Thymus (tissue), 11 donors: ENCODE results near the gene GGN. TPM values are rescaled to one million over a fixed set of nuclear protein-coding genes. Genes with fewer than 3 reads are reported as not detected.
A peak's percentile ranks its signal among the peaks of the same experiment; 100 is the strongest.

ENCODE experiments used
- DNase-seq, 9 donors: peaks; one replicate each; pipeline ENCODE4 v3.0.0-alpha.2; 2013; ENCODE audit warnings: low spot score in 9 of 9, low read depth in 6 of 9, missing footprints in 1 of 9
- H3K27ac ChIP-seq, 2 donors: one replicate each; pipeline ENCODE4 v1.5.1; 2013; ENCODE audit warnings: control low read depth in 1 of 2, low read depth in 1 of 2, low read length in 1 of 2, mild to moderate bottlenecking in 1 of 2, moderate library complexity in 1 of 2
- H3K27me3 ChIP-seq, 2 donors: one replicate each; pipeline ENCODE4 v1.5.1; 2013; ENCODE audit warnings: low read length in 1 of 2; ENCODE audit not compliant: control insufficient read depth in 2 of 2, insufficient read depth in 1 of 2
- H3K36me3 ChIP-seq, 2 donors: one replicate each; pipeline ENCODE4 v1.5.1; 2013; ENCODE audit warnings: low read length in 1 of 2, mild to moderate bottlenecking in 1 of 2, moderate library complexity in 1 of 2; ENCODE audit not compliant: control insufficient read depth in 2 of 2, insufficient read depth in 2 of 2
- H3K4me1 ChIP-seq, 2 donors: one replicate each; pipeline ENCODE4 v1.5.1; 2013; ENCODE audit warnings: low read length in 2 of 2; ENCODE audit not compliant: control insufficient read depth in 2 of 2, insufficient read depth in 2 of 2
- H3K4me3 ChIP-seq, 2 donors: one replicate each; pipeline ENCODE4 v1.5.1; 2013; ENCODE audit warnings: low read length in 2 of 2, control low read depth in 1 of 2, mild to moderate bottlenecking in 1 of 2
- H3K9me3 ChIP-seq, 2 donors: one replicate each; pipeline ENCODE4 v1.5.1; 2013; ENCODE audit warnings: low read length in 1 of 2, mild to moderate bottlenecking in 1 of 2; ENCODE audit not compliant: control insufficient read depth in 2 of 2, insufficient read depth in 1 of 2
- WGBS: extraction: QIAGEN DNeasy Blood & Tissue Kit; methylation state at CpG from one replicate; pipeline ENCODE4 v1.1.7; 2013; 5-methylcytosine and 5-hydroxymethylcytosine counted together
- polyA plus RNA-seq: library from polyadenylated mRNA; stranded (reverse); fragments of 200-250 nt; gene quantifications from one replicate; pipeline ENCODE4 v1.2.3, GENCODE V29; 2013
- total RNA-seq: library from RNA; stranded (reverse); fragments of 120-200 nt; gene quantifications from one replicate; pipeline ENCODE4 v1.2.4, GENCODE V29; 2013
- donor health status: healthy.

The GGN gene
- total and polyA plus RNA-seq, 2 donors: 0.07 TPM; not detected in 1

GRCh38 chr19:38362076-38362945, 25.5 kb downstream of the GGN start:
- no peak overlapping the region for H3K27ac ChIP-seq
- 2% methylated on average over 68 of the region's 68 CpGs for WGBS
- peak in 3 of 9 donors; percentile 30 to 59 (median 36) for DNase-seq

GRCh38 chr19:38361633-38362075, 26.2 kb downstream of the GGN start:
- peaks cover 28 to 56% of the 10 kb centered on the region in 2 donors for H3K27me3 ChIP-seq
- peaks cover 0 to 6% of the 10 kb centered on the region in 2 donors for H3K9me3 ChIP-seq
- H3K4me1 ChIP-seq: peaks cover 4 to 11% of the 10 kb centered on the region in 2 donors
- under 1% methylated on average over 37 of the region's 37 CpGs for WGBS
- peak overlapping the region; percentile 37 to 62 for H3K4me3 ChIP-seq
- peak in 3 of 9 donors; percentile 33 to 68 (median 46) for DNase-seq
- no peaks in the 10 kb centered on the region for H3K36me3 ChIP-seq
- no peak overlapping the region for H3K27ac ChIP-seq

More at GRCh38 chr19:38362076-38362945, 25.5 kb downstream of the GGN start:
- peaks cover 0 to 6% of the 10 kb centered on the region in 2 donors for H3K9me3 ChIP-seq
- H3K4me3 ChIP-seq: peak overlapping the region; percentile 37 to 62
- H3K4me1 ChIP-seq: peaks cover 4 to 11% of the 10 kb centered on the region in 2 donors
- H3K36me3 ChIP-seq: no peaks in the 10 kb centered on the region
- peaks cover 28 to 56% of the 10 kb centered on the region in 2 donors for H3K27me3 ChIP-seq

GRCh38 chr19:38360839-38361631, 26.8 kb downstream of the GGN start:
- Histone ChIP-seq H3K4me1 (peaks cover 4 to 11% of the 10 kb centered on the region in 2 donors), H3K27me3 (peaks cover 28 to 61% of the 10 kb centered on the region in 2 donors), H3K9me3 (peaks cover 0 to 6% of the 10 kb centered on the region in 2 donors), H3K4me3 (peak overlapping the region in 1 of 2 donors; percentile 62), H3K36me3 (no peaks in the 10 kb centered on the region), H3K27ac (no peak overlapping the region)
- no peak for DNase-seq
- WGBS: 26% methylated on average over 23 of the region's 23 CpGs

- Histone ChIP-seq H3K4me3 (no peak overlapping the region), H3K9me3 (peaks cover 0 to 6% of the 10 kb centered on the region in 2 donors), H3K36me3 (no peaks in the 10 kb centered on the region), H3K4me1 (peaks cover 4 to 11% of the 10 kb centered on the region in 2 donors), H3K27me3 (peaks cover 28 to 61% of the 10 kb centered on the region in 2 donors), H3K27ac (no peak overlapping the region)
- DNase-seq: no peak
- WGBS: 92% methylated on average over 9 of the region's 9 CpGs
Observed at GRCh38 chr19:38360351-38360750, 27.5 kb downstream of the GGN start.

- Histone ChIP-seq H3K4me3 (no peak overlapping the region), H3K27ac (no peak overlapping the region), H3K9me3 (peaks cover 0 to under 1% of the 10 kb centered on the region in 2 donors), H3K27me3 (peaks cover 28 to 58% of the 10 kb centered on the region in 2 donors), H3K36me3 (no peaks in the 10 kb centered on the region), H3K4me1 (peaks cover 4 to 11% of the 10 kb centered on the region in 2 donors)
- no peak for DNase-seq
- WGBS: 60% methylated on average over 18 of the region's 18 CpGs
Observed at GRCh38 chr19:38359242-38360021, 28.4 kb downstream of the GGN start.

GRCh38 chr19:38358071-38358470, 29.8 kb downstream of the GGN start:
- Histone ChIP-seq H3K27me3 (peaks cover 28 to 56% of the 10 kb centered on the region in 2 donors), H3K27ac (no peak overlapping the region), H3K36me3 (no peaks in the 10 kb centered on the region), H3K9me3 (no peaks in the 10 kb centered on the region), H3K4me1 (peaks cover 4 to 11% of the 10 kb centered on the region in 2 donors), H3K4me3 (no peak overlapping the region)
- no peak for DNase-seq
- 60% methylated on average over 5 of the region's 5 CpGs for WGBS

GRCh38 chr19:38355728-38356725, 31.8 kb downstream of the GGN start:
- 88% methylated on average over 16 of the region's 16 CpGs for WGBS
- no peaks in the 10 kb centered on the region for H3K9me3 ChIP-seq
- no peak overlapping the region for H3K27ac ChIP-seq
- H3K27me3 ChIP-seq: peaks cover 15 to 37% of the 10 kb centered on the region in 2 donors
- DNase-seq: no peak
- H3K36me3 ChIP-seq: no peaks in the 10 kb centered on the region
- no peaks in the 10 kb centered on the region for H3K4me1 ChIP-seq
- no peak overlapping the region for H3K4me3 ChIP-seq

- 93% methylated on average over 8 of the region's 8 CpGs for WGBS
- no peaks in the 10 kb centered on the region for H3K9me3 ChIP-seq
- H3K27ac ChIP-seq: no peak overlapping the region
- H3K27me3 ChIP-seq: peaks cover 0 to 9% of the 10 kb centered on the region in 2 donors
- no peak overlapping the region for H3K4me3 ChIP-seq
- no peaks in the 10 kb centered on the region for H3K36me3 ChIP-seq
- H3K4me1 ChIP-seq: no peaks in the 10 kb centered on the region
- DNase-seq: no peak
Observed at GRCh38 chr19:38352611-38353010, 35.2 kb downstream of the GGN start.
